ENCODE measurements around the gene NEDD9.

DNA sequence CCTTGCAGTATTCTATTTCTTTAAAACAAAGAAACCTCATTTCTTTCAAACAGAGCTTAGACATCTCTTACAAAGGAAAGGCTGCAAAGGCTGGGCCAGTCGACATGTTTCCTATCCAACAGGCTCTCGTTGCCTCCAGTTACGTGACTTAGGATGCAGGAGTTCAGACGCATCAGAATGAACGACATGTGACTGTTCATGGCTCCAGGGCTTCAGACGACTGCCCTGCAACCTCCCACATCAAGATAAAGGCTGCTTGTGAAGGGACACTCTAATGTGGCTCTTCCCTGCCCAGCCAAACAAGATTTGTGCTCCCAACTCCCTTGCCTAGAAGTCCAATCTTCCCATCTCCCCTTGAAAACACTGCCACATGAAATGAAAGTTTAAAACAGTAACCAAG is 14.3 kb upstream of the NEDD9 start:
- TF ChIP-seq RAD21 (IDR thresholded peaks at IDR 0.05; ENCODE audit: low read depth) (no peak), MAX (IDR thresholded peaks at IDR 0.05) (no peak), TCF12 (IDR thresholded peaks at IDR 0.05; ENCODE audit: low read depth) (no peak), EP300 (IDR thresholded peaks at IDR 0.05; ENCODE audit: borderline replicate concordance) (no peak), FOXM1 (IDR thresholded peaks at IDR 0.05; ENCODE audit: borderline replicate concordance, low read depth) (no peak), TAF1 (IDR thresholded peaks at IDR 0.05; ENCODE audit: low read depth) (no peak), YY1 (IDR thresholded peaks at IDR 0.05; ENCODE audit: low read depth) (no peak)

All from Ishikawa (cell line).